HCT116 (cell line): ENCODE measurements around the gene RND1. TPM values are rescaled to one million over a fixed set of nuclear protein-coding genes. Genes with fewer than 3 reads are reported as not detected.
"Not testable (repeated sequence)": the region's sequence is repeated elsewhere in the genome, so short reads cannot be mapped to it uniquely, and the experiment has no call there.

Source experiments
- ATAC-seq: fragments of 200-7000 bp; cut with Tn5 transposase; 2 replicates; pipeline ENCODE4 v1.9.1; 2020; ENCODE audit warnings: mild to moderate bottlenecking, moderate library complexity
- BruUV-seq: library from RNA; stranded (reverse); fragments of 400-500 nt; replicated peaks from 2 replicates; lab custom pipeline; 2021; lab: Mats Ljungman, UMichigan
- CTCF ChIA-PET: fragments of 300-600 bp; sonication (Branson Sonifier 250); formaldehyde crosslinking; loops from one replicate; lab custom pipeline; 2021; ENCODE audit warnings: antibody characterized with exemption; lab: Charles Lee
- POLR2A ChIA-PET: fragments of 300-600, 350-600 bp; sonication (Branson Sonifier 250); formaldehyde crosslinking; loops from one replicate; lab custom pipeline; 2021; ENCODE audit warnings: antibody characterized with exemption; lab: Charles Lee
- RAD21 ChIA-PET, 2 experiments: fragments of 300-600 bp; sonication (Branson Sonifier 250); formaldehyde crosslinking; loops; one replicate each; lab custom pipeline; 2023; ENCODE audit warnings: low total read pairs in 2 of 2; ENCODE audit not compliant: uncharacterized antibody in 2 of 2, unreplicated experiment in 2 of 2, low non-redundant PET in 1 of 2; lab: Charles Lee
- DNase-seq: peaks from one replicate; pipeline ENCODE4 v3.0.0-alpha.2; 2010; ENCODE audit warnings: low read depth, low spot score
- H2AFZ ChIP-seq: fragments of 200-600 bp; shearing (Covaris generic), sonication (generic); 2 replicates; pipeline ENCODE4 v1.6.1; 2017; ENCODE audit warnings: low read depth, mixed run types, mixed read lengths, antibody characterized with exemption, low read length; ENCODE audit not compliant: poor library complexity, severe bottlenecking
- H3K27ac ChIP-seq: 2 replicates; pipeline ENCODE4 v1.5.1; 2012; ENCODE audit warnings: low read depth, low read length
- H3K27me3 ChIP-seq: fragments of 200-600 bp; sonication (generic); 2 replicates; pipeline ENCODE4 v1.6.1; 2016; ENCODE audit warnings: mixed run types, low read length, mixed read lengths; ENCODE audit not compliant: insufficient read depth
- H3K36me3 ChIP-seq, 2 experiments: fragments of 200-500 bp in 1 of 2; fragments of 200-600 bp in 1 of 2; sonication (Bioruptor generic) in 1 of 2; sonication (generic) in 1 of 2; 2 replicates each; pipeline versions ENCODE4 v1.5.1 to v1.6.1; 2014 to 2016; ENCODE audit warnings: low read length in 2 of 2, inconsistent platforms in 1 of 2, mixed read lengths in 1 of 2, mixed run types in 1 of 2; ENCODE audit not compliant: insufficient read depth in 2 of 2, control insufficient read depth in 1 of 2
- H3K4me1 ChIP-seq, 2 experiments: fragments of 200-600 bp in 1 of 2; sonication (generic) in 1 of 2; 2 replicates each; pipeline versions ENCODE4 v1.5.1 to v1.6.1; 2012 to 2017; ENCODE audit warnings: low read length in 2 of 2, inconsistent platforms in 1 of 2, mild to moderate bottlenecking in 1 of 2, mixed read lengths in 1 of 2, mixed run types in 1 of 2, moderate library complexity in 1 of 2; ENCODE audit not compliant: insufficient read depth in 2 of 2, control insufficient read depth in 1 of 2
- H3K4me2 ChIP-seq: fragments of 200-600 bp; sonication (generic); 2 replicates; pipeline ENCODE4 v1.6.1; 2017; ENCODE audit warnings: mixed run types, low read length, mixed read lengths
- H3K4me3 ChIP-seq, 2 experiments: fragments of 200-600 bp in 1 of 2; sonication (generic) in 1 of 2; replicated peaks in 1 of 2; 2 replicates each; pipeline ENCODE4 v1.5.1; 2011 to 2016; ENCODE audit warnings: low read length in 2 of 2, control low read depth in 1 of 2, low read depth in 1 of 2, mild to moderate bottlenecking in 1 of 2, mixed read lengths in 1 of 2, mixed run types in 1 of 2
- H3K79me2 ChIP-seq: fragments of 200-600 bp; sonication (generic); 2 replicates; pipeline ENCODE4 v1.6.1; 2017; ENCODE audit warnings: mild to moderate bottlenecking, mixed run types, low read length, moderate library complexity, mixed read lengths; ENCODE audit not compliant: insufficient read depth
- H3K9ac ChIP-seq: fragments of 200-600 bp; sonication (generic); 2 replicates; pipeline ENCODE4 v1.6.1; 2016; ENCODE audit warnings: low read length, mixed read lengths
- H3K9me2 ChIP-seq: fragments of 200-600 bp; sonication (generic), shearing (Covaris generic); 2 replicates; pipeline ENCODE4 v1.6.1; 2017; ENCODE audit warnings: mixed run types, mild to moderate bottlenecking, moderate library complexity; ENCODE audit not compliant: insufficient read depth
- H3K9me3 ChIP-seq, 2 experiments: fragments of 200-500 bp in 1 of 2; fragments of 200-600 bp in 1 of 2; sonication (Bioruptor generic) in 1 of 2; sonication (generic) in 1 of 2; 2 replicates each; pipeline ENCODE4 v1.6.1; 2014 to 2017; ENCODE audit warnings: low read length in 2 of 2, mixed read lengths in 2 of 2, inconsistent platforms in 1 of 2, low read depth in 1 of 2, mild to moderate bottlenecking in 1 of 2, mixed run types in 1 of 2, moderate library complexity in 1 of 2; ENCODE audit not compliant: control insufficient read depth in 1 of 2, insufficient read depth in 1 of 2
- H4K20me1 ChIP-seq: fragments of 200-600 bp; sonication (generic), shearing (Covaris generic); 2 replicates; pipeline ENCODE4 v1.6.1; 2017; ENCODE audit warnings: mixed run types, mild to moderate bottlenecking, moderate library complexity; ENCODE audit not compliant: insufficient read depth
- ATF3 ChIP-seq: IDR thresholded peaks from 2 replicates; pipeline ENCODE4 v1.6.1; 2012
- CTCF ChIP-seq, 3 experiments: fragments of 200-600 bp in 1 of 3; sonication (generic) in 1 of 3; IDR thresholded peaks in 2 of 3; conservative IDR thresholded peaks in 1 of 3; 2 replicates each; pipeline ENCODE4 v1.5.1; 2012 to 2017; ENCODE audit warnings: low read depth in 2 of 3, low read length in 2 of 3, antibody characterized with exemption in 1 of 3, borderline replicate concordance in 1 of 3, control low read depth in 1 of 3, mild to moderate bottlenecking in 1 of 3, mixed read lengths in 1 of 3, mixed run types in 1 of 3, moderate library complexity in 1 of 3; ENCODE audit not compliant: insufficient read depth in 1 of 3
- ELF1 ChIP-seq: IDR thresholded peaks from 2 replicates; pipeline ENCODE4 v1.6.1; 2012; ENCODE audit warnings: low read depth, borderline replicate concordance
- EZH2 ChIP-seq: fragments of 200-600 bp; sonication (generic); IDR thresholded peaks from 2 replicates; pipeline ENCODE4 v1.6.1; 2017; ENCODE audit warnings: antibody characterized with exemption, mixed run types
- EZH2phosphoT487 ChIP-seq: fragments of 200-600 bp; IDR thresholded peaks from 2 replicates; pipeline ENCODE4 v1.6.1; 2018; ENCODE audit warnings: antibody characterized with exemption, borderline replicate concordance
- POLR2A ChIP-seq: IDR thresholded peaks from 2 replicates; pipeline ENCODE4 v1.7.0; 2011; ENCODE audit warnings: borderline replicate concordance; ENCODE audit not compliant: insufficient read depth, insufficient read length; ENCODE audit errors: extremely low read depth
- SRF ChIP-seq: IDR thresholded peaks from 2 replicates; pipeline ENCODE4 v1.6.1; 2012; ENCODE audit warnings: low read depth
- TCF7L2 ChIP-seq: IDR thresholded peaks from 2 replicates; pipeline ENCODE4 v1.7.0; 2011; ENCODE audit warnings: borderline replicate concordance, inconsistent platforms; ENCODE audit not compliant: insufficient read depth, insufficient read length; ENCODE audit errors: extremely low read depth
- intact Hi-C: fragments of 100-400 bp; cut with micrococcal nuclease; formaldehyde crosslinking; loops from 2 replicates; pipeline ENCODE4 v1.10.0; 2022
- total RNA-seq: library from RNA; stranded (reverse); gene quantifications from one replicate; pipeline ENCODE4 v1.2.1, GENCODE V29; 2021; ENCODE audit not compliant: unreplicated experiment

RND1 gene
- total RNA-seq, 1 experiment from 2014 or later: 2.0 TPM

- ChIA-PET POLR2A (interaction anchor here (1.5 kb wide), 1 partner anchor 47 kb away, joined by 6 read pairs; the partner anchor contains the start of gene ARF3), CTCF (interaction anchor here (1.3 kb wide), 1 partner anchor 27 kb away, joined by 3 read pairs; no protein-coding TSS in a partner anchor), RAD21 (no interaction called here)
- Histone ChIP-seq H3K4me2 (no peak overlapping the region), H3K27ac (no peak overlapping the region), H4K20me1 (no peaks in the 10 kb centered on the region), H3K4me1 (no peaks in the 10 kb centered on the region), H3K9me2 (no peaks in the 10 kb centered on the region), H3K79me2 (no peaks in the 10 kb centered on the region), H3K9me3 (no peaks in the 10 kb centered on the region), H3K9ac (no peak overlapping the region), H3K36me3 (no peaks in the 10 kb centered on the region), H3K27me3 (no peaks in the 10 kb centered on the region), H3K4me3 (no peak overlapping the region), H2AFZ (no peak overlapping the region)
- intact Hi-C loops: no loop called here
- ATAC-seq: no peak
- no peak for DNase-seq
- TF ChIP-seq TCF7L2: no peak
- TF ChIP-seq ELF1: no peak
- no peak for TF ChIP-seq CTCF (IDR thresholded peaks at IDR 0.05 in 2 of 3, conservative IDR thresholded peaks at IDR 0.05 in 1 of 3; ENCODE audit: borderline replicate concordance in 1 of 3, insufficient read depth in 1 of 3, low read depth in 2 of 3, low read length in 2 of 3)
- TF ChIP-seq ATF3: no peak
- no peak for TF ChIP-seq SRF
- no peak for TF ChIP-seq EZH2phosphoT487
- TF ChIP-seq EZH2: no peak
- no peak for TF ChIP-seq POLR2A
- BruUV-seq: no TSS peak
Observed at GRCh38 chr12:48910196-48910595, 44.5 kb upstream of the RND1 start.

- H3K9ac ChIP-seq, RAD21 ChIA-PET, H2AFZ ChIP-seq, POLR2A ChIA-PET, H3K36me3 ChIP-seq, CTCF ChIA-PET, ATAC-seq, intact Hi-C loops, H3K4me3 ChIP-seq, H3K4me1 ChIP-seq, H3K9me2 ChIP-seq, H3K9me3 ChIP-seq, H4K20me1 ChIP-seq, H3K27ac ChIP-seq, H3K27me3 ChIP-seq, H3K4me2 ChIP-seq, DNase-seq, BruUV-seq, H3K79me2 ChIP-seq: not testable (repeated sequence)
Observed at GRCh38 chr12:48909698-48910097, 44.0 kb upstream of the RND1 start.
